GM21515 (cell line): ENCODE measurements around the gene CEP295NL.

ENCODE experiments used
- ATAC-seq: cut with Tn5 transposase; IDR thresholded peaks from one replicate; pipeline ENCODE4 v1.9.1; 2021; ENCODE audit not compliant: unreplicated experiment

Gene CEP295NL

GRCh38 chr17:78840780-78841611 is 62.0 kb downstream of the CEP295NL start, which contains the start of gene USP36:
Gene USP36, minus strand, starts transcription at chr17:78840814. Its CDS starts 4,451 bp downstream, at chr17:78836363.
- ATAC-seq: peak; percentile 84
